Bronchial epithelial cell (primary cell): Measurements from ENCODE around the gene PRKG1. TPM values are rescaled to one million over a fixed set of nuclear protein-coding genes. Genes with fewer than 3 reads are reported as not detected.

Experiments used
- DNase-seq: peaks from one replicate; pipeline ENCODE4 v3.0.0-alpha.2; 2010; ENCODE audit warnings: low read depth
- FAIRE-seq: peaks from 2 replicates; lab custom pipeline; 2011; peaks lifted over from hg19 to GRCh38; lab: Jason Lieb, UNC
- H3K27me3 ChIP-seq: 2 replicates; pipeline ENCODE4 v1.5.1; 2011; ENCODE audit warnings: low read length; ENCODE audit not compliant: control insufficient read depth, insufficient read depth
- H3K36me3 ChIP-seq: 2 replicates; pipeline ENCODE4 v1.5.1; 2011; ENCODE audit warnings: low read length; ENCODE audit not compliant: control insufficient read depth, insufficient read depth
- H3K4me3 ChIP-seq: 2 replicates; pipeline ENCODE4 v1.5.1; 2011; ENCODE audit warnings: mild to moderate bottlenecking, low read depth, low read length, control low read depth
- CTCF ChIP-seq: IDR thresholded peaks from 2 replicates; pipeline ENCODE4 v1.5.1; 2011; ENCODE audit warnings: mild to moderate bottlenecking, moderate library complexity, low read length, control low read depth, inconsistent platforms; ENCODE audit not compliant: insufficient read depth, severe bottlenecking
- total RNA-seq: library from RNA; depleted of rRNA; stranded (reverse); fragments of >200 nt; gene quantifications from 2 replicates; pipeline ENCODE4 v1.2.1, GENCODE V29; 2014

The PRKG1 gene
- total RNA-seq, 1 donor from 2014 or later: 0.26 TPM

DNA sequence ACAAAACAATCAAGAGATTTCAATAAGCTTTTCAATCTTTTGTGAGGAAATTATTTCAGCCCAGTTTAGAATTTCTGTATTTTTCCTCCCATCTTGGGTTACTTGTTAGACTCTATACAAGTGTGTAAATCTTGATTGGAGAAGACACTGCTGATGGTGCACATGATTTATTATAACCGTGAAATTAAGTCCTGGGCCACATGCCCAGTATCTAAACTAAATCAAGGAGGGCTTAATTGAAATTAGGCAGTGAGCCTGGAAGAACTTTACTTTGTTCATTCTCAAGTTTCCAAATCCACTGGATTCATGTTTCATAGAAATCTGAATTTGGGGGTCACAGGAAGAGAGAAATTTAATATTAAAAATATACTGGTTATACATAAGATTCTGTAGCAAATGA lies 580.6 kb downstream of the PRKG1 start:
- TF ChIP-seq CTCF: no peak
- DNase-seq (no peak), FAIRE-seq (no peak)

GRCh38 chr10:51656503-51656902 lies 582.2 kb downstream of the PRKG1 start:
- Histone ChIP-seq H3K4me3 (no peak overlapping the region), H3K27me3 (no peaks in the 10 kb centered on the region), H3K36me3 (no peaks in the 10 kb centered on the region)
- TF ChIP-seq CTCF: no peak
- DNase-seq (no peak), FAIRE-seq (no peak)

More for the DNA sequence above, 580.6 kb downstream of the PRKG1 start:
- Histone ChIP-seq H3K36me3 (no peaks in the 10 kb centered on the region), H3K27me3 (no peaks in the 10 kb centered on the region), H3K4me3 (no peak overlapping the region)

DNA sequence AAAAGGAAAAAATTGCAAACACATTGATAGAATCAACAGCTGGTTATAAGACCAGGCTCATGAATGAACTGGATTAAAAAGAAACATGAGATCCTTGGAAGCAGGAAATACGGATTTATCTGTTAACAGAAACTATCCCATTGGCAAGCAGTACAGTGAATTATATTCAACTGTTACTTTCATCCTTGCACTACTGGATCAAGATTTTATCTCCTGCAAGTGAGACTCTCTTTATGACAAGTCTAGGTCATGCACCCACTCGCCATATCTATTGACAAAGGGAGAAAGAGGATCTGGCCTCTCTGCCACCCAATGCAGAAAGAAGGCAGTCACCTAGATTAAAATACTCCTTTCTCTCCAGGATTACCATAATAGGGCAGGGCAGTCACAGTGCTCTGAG lies 583.7 kb downstream of the PRKG1 start:
- Histone ChIP-seq H3K4me3 (no peak overlapping the region), H3K36me3 (no peaks in the 10 kb centered on the region), H3K27me3 (no peaks in the 10 kb centered on the region)
- TF ChIP-seq CTCF: no peak
- FAIRE-seq (no peak), DNase-seq (no peak)

DNA sequence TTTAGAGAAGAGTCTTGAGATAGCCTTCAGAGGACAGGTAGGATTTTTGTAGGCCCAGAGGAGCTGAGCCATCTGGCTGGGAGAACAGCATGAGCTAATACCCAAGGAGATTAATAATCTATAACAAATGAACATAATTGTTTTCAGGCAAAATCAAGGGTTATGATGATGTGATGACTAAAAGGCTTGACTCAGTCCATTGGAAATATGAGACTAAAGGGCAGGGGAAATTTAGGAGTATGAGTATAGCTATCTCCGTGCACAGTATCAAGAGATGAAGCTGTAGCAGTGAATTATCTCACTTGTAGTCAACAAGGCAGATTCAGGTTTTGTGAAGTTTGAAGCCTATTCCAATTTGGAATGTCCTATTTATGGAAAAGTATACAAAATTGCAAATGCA lies 585.1 kb downstream of the PRKG1 start:
- Histone ChIP-seq H3K36me3 (no peaks in the 10 kb centered on the region), H3K27me3 (no peaks in the 10 kb centered on the region), H3K4me3 (no peak overlapping the region)
- no peak for TF ChIP-seq CTCF
- no peak for FAIRE-seq
- no peak for DNase-seq

DNA sequence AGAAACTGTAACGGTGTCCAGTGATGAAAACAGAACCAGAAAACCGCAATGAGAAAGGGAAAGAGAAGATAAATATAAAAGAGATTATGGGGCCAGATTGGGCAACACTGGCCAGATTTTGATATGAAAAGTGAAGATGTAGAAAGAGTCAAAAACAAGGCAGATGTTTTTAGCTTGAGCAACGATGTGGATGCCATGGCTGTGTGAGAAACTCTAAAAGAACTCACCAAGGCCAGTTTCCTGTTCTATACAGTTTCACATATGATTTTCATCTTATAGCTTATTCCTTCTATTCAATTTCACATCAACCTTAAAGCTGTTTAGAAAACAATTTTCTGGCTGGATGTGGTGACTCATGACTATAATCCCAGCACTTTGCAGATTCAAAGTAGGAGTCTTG lies 588.8 kb downstream of the PRKG1 start:
- DNase-seq: no peak
- no peak for FAIRE-seq
- Histone ChIP-seq H3K27me3 (no peaks in the 10 kb centered on the region), H3K4me3 (no peak overlapping the region), H3K36me3 (no peaks in the 10 kb centered on the region)
- TF ChIP-seq CTCF: no peak

DNA sequence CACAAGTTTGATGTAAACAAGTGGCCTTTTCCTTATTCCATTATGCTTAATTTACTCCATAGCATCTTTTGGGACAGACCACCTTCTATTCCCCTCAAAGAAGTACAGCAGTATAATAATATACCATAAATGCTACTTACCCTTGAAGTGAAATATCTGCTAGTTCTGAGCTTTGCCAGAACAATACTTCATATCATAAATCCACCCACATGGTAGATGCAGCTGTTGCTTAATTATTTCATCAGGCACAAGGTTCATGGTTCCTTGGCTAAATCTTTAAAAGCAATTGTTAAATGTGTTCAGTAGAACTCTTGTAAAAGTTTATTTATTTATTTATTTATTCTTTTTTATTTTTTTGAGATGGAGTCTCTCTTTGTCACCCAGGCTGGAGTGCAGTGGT lies 592.2 kb downstream of the PRKG1 start:
- Histone ChIP-seq H3K4me3 (no peak overlapping the region), H3K36me3 (no peaks in the 10 kb centered on the region), H3K27me3 (no peaks in the 10 kb centered on the region)
- FAIRE-seq: no peak
- TF ChIP-seq CTCF: no peak
- no peak for DNase-seq
